ENCODE results near the gene CLIC4. TPM values are rescaled to one million over a fixed set of nuclear protein-coding genes. Genes with fewer than 3 reads are reported as not detected.
A peak's percentile ranks its signal among the peaks of the same experiment; 100 is the strongest.
"Not testable (repeated sequence)": the region's sequence is repeated elsewhere in the genome, so short reads cannot be mapped to it uniquely, and the experiment has no call there.

The CLIC4 gene
- total RNA-seq, 1 donor from 2014 or later, result 384 TPM

DNA sequence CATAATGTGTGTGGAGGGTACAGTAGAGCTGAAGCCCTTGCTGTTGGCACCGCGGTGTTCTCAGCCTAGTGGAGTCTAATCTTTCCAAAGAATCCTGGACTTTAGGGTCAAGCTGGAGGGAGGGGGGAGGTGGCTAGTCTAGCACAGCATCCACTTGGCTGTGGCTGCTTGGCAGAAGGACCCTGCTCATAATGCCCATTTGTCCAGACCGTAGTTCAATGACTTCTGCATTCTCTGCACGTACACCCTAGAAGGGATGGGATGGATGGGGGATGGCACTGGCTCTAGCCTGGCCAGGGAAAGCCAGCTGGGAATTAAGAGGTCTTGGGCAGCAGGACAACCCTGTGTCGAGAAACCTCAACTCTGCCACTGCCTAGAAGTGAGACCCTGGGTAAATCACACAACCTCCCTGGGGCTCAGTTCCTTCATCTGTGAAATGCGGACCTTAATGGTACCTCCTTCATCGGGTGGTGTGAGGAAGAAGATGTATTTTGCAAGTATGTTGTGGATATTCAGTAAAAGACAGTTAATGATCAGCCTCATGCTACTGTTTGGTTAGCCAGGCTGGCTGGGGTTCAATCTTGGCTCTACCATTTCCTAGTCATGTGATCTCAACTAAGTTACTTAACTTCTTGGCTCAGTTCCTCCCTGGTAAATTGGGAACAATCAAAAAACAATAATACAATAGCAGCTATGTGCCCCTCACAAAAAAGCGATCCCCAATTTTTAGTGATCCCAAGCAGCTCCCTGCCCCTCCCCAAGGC, 27.2 kb upstream of the CLIC4 start:
- peak; percentile 62 for DNase-seq (ENCODE audit: low read depth)

DNA sequence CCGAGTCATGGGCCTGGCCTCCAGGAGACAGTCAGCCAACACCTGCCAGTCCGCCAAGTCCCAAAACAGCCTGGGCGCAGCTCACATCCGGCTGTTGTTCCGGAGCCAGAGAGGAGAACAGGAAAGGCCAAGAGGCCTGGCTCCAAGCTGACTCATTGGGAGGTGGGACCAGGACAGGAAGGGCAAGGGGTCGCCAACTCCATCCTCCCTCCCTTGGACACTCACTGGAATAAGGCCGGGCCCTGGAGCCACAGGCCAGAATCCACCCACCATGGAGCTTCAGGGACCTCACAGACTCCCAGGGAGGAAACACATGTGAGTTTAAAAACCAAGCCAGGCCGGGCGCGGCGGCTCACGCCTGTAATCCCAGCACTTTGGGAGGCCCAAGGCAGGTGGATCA, 25.1 kb upstream of the CLIC4 start:
- DNase-seq (ENCODE audit: low read depth), result peak; percentile 51

DNA sequence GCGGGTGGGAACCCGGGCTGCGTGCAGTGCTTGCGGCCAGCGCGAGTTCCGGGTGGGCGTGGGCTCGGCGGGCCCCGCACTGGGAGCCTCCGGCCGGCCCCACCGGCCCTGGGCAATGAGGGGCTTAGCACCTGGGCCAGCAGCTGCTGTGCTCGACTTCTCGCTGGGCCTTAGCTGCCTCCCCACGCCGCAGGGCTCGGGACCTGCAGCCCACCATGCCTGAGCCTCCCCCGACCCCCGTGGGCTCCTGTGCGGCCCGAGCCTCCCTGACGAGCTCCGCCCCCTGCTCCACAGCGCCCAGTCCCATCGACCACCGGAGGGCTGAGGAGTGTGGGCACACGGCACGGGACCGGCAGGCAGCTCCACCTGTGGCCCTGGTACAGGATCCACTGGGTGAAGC, 23.7 kb upstream of the CLIC4 start:
- no peak for DNase-seq (ENCODE audit: low read depth)

DNA sequence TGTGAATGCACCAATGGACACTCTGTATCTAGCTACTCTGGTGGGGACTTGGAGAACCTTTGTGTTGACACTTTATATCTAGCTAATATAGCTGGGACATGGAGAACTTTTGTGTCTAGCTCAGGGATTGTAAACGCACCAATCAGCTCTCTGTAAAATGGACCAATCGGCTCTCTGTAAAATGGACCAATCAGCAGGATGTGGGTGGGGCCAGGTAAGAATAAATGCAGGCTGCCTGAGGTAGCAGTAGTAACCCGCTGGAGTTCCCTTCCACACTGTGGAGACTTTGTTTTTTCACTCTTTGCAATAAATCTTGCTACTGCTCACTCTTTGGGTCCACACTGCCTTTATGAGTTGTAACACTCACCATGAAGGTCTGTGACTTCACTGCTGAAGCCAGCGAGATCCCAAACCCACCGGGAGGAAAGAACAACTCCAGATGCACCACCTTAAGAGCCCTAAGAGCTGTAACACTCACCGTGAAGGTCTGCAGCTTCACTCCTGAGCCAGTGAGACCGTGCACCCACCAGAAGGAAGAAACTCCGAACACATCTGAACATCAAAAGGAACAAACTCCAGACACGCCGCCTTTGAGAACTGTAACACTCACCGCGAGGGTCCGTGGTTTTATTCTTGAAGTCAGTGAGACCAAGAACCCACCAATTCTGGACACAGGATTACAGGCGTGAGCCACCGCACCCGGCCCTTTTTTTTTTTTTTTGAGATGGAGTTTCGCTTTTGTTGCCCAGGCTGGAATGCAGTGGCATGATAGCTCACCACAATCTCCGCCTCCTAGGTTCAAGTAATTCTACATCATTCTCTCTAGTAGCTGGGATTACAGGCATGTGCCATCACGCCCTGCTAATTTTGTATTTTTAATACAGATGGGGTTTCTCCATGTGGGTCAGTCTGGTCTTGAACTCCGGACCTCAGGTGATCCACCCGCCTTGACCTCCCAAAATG, 22.9 kb upstream of the CLIC4 start:
- not testable (repeated sequence) for DNase-seq (ENCODE audit: low read depth)

DNA sequence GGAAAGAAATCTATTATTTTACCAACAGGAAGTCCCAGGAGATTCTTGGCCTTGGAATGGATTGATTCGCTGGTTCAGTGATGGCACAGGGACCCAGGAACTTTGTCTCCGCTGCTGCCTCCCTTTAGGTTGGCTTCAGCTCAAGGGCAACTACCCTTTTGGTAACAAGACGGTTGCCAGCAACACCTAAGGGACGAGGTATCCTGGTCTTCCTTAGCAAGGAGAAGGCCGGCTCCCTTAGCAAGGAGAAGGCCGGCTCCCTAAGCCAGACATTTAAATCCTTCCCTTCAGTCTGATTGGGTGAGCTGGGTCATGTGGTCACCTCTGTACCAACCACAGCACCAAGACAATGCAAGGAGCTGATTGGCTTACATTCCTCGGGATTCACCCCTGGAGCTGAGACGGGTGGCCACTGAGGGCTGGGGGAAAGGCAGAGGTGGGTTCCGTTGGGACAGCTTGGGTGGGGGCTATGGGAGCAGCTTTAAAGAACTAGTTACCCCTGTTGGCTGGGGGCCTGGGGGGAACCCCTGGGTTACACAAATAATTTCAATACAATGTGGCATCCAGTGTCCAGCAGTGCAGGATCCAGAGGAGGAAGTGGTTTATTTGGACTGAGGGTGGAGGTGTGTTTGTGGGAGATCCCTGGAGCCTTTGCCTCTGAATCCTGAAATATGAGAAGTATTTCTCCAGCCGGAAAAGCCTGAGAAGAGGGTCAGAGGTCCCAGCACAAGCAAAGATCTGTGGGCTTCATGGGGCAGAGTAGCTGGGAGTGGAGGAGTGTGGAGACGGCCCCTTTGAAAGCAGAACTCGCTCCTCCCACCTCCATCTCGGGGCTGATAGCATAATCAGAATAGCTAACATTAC, 20.7 kb upstream of the CLIC4 start:
- peak; percentile 71 for DNase-seq (ENCODE audit: low read depth)

DNA sequence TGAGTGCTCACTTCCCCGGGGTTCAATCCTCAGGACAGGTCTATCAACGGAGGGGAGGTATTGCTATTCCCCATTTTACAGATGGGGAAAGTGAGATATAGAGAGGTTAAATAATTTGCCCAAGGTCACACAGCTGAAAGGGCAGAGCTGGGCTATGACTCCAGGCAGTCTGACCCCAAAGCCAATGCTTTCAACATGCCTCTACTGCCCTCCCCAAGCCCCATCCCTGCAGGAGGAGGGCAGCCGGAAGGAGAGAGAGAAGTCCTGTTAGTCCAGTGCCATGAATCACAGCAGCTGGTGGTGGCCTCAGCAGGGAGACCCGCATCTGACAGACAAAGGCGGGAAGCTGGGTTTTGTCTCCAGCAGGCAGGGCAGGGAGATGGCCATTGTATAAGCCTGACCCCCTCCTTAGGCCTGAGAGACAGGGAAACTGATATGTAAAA, 20.0 kb upstream of the CLIC4 start:
- no peak for DNase-seq (ENCODE audit: low read depth)

DNA sequence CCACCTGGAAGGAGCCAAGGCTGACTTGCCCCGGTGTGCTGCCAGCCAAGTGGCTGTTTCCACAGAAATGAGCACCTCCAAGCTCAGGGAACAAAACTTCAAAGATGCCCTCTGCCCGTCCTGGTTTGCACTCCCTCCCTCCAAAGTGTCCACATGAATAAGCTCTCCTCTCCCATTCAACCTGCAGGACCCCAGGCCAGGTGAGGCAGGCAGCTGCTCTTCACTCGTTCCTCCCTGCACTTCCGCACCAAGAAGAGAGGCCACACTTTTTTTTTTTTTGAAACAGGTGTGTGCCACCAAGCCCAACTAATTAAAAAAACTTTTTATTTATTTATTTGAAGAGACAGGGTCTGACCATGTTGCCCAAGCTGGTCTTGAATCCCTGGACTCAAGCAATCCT, 18.5 kb upstream of the CLIC4 start:
- no peak for DNase-seq (ENCODE audit: low read depth)

DNA sequence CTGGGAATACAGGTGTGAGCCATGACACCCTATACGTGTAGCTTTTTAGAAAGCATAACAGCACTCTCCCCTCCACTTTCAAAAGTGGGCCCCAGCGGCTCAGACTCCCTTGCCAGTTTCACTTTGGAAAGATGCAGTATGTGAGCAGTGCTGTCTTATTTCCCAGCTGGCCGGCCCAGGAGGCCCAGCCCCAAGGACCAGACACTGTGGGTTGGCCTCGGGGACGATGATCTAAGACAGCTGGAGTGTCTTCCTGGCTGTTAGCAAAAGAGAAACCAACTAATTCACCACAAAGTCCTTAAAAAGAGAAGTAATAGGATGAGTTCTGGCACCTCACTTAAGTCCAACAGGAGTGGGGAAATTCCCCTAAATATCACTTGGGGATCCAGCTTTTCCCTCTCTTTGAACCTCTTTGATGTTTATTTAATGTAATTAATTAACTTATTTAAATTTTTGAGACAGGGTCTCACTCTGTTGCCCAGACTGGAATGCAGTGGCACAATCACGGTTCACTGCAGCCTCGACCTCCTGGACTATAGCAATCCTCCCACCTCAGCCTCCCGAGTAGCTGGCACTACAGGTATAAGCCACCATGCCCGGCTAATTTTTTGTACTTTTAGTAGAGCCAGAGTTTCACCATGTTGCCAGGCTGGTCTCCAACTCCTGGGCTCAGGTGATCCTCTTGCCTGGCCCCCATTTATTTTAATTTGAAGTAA, 17.6 kb upstream of the CLIC4 start:
- peak; percentile 72 for DNase-seq (ENCODE audit: low read depth)

DNA sequence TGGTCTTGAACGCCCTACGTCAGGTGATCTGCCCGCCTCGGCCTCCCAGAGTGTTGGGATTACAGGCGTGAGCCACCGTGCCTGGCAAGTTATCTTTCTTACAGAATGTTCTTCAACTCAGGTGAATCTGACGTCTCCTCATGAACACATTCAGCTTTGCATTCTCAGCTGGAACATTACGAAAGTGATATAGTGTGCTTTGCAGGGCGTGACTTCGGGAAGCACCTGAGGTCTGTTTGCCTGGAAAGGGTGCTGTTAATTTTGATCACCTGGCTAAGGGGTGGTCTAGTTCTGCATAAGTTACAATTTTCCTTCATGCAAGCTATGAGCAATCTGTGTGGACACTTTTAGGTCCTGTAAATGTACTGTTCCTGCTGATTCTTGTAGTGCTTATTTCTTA, 16.3 kb upstream of the CLIC4 start:
- no peak for DNase-seq (ENCODE audit: low read depth)

DNA sequence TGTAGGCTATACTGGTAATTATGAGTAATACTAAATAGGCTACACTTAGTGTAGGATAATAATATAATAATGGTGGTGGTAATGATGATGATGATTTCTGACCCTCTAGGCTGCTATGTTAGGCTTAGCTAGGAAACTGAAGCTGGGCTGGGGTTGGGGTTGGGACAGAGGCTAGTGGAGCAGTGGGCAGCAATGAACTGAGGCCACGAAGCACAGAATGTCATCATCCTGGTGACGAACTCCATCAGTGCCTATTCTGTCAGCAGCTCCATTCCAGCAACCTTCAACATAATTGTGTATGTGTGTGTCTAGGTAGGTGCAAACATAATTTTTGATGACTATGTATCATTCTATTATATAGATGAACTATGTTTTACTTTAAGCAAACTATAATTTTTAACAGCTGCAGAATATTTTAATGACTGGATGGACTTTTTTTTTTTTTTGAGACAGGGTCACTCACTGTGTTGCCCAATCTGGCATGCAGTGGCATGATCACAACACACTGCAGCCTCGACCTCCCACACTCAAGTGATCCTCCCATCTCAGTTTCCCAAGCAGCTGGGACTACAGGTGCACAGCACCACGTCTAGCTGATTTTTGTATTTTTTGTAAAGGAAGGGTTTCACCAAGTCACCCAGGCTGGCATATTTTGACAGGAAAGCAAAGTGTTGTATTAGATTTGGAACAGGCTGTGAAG, 12.9 kb upstream of the CLIC4 start:
- no peak for DNase-seq (ENCODE audit: low read depth)

DNA sequence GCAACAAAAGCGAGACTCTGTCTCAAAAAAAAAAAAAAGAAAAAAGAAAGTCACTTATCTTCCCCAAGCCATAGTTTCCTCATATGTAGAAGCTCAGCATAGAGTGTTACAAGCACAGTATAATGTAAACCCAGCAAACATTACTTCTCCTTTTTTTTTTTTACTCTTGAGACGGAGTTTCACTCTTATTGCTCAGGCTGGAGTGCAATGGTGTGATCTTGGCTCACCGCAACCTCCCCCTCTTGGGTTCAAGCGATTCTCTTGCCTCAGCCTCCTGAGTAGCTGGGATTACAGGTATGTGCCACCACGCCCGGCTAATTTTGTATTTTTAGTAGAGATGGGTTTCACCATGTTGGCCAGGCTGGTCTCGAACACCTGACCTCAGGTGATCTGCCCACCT, 11.9 kb upstream of the CLIC4 start:
- DNase-seq (ENCODE audit: low read depth), result not testable (repeated sequence)

DNA sequence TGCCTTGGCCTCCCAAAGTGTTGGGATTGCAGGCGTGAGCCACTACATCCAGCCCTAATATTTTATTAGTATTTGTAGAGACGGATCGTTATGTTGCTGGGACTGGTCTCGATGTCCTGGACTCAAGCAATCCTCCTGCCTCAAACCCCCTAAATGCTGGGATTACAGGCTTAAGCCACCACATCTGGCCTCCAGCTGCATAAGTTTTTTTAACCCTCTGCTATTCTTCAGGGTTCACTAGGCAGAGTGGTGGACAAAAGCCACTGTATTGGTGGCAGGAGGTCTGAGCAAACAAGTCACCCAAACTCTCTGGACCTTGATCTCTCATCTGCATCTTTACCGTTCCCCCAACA, 10.1 kb upstream of the CLIC4 start:
- DNase-seq (ENCODE audit: low read depth), result no peak

DNA sequence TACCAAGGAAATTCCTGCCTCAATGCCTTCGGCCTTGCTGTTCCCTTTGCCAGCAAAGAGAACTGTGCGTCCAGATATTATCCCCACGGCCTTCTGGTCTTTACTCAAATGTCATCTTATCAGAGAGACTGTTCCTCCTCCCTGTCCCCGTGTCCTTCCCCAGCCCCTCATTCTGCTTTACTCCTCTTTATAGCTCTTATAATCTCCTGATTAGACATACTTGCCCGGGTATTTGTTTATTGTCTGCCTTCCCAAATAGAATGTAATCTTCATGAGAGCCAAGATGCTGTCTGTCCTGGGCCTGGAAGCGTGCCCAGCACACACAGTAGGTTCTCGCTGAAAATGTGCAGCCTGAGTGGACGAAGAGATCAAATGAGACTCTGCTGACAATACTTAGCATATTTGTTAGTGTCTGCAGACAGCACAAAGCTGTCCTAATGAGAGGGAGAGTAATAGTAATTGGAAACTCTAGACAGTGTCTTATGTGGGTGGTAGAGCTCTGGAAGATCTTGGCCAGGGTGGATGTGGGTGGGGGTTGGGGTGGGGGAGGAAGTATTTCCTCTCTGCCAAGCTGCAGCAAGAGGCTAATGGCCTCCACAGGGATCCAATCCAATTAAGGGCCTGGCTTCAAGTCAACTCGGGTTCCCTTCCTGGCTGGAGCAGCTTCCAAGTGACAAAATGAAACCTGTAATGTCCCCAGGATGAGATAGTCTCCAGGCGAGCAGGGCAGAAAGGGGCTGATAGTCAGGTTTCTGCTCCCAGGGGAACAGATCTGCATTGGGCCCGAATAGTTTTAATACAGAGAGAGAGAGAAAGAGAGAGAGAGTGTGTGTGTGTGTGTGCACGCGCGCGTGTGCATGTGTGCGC, 9.5 kb upstream of the CLIC4 start:
- no peak for DNase-seq (ENCODE audit: low read depth)

DNA sequence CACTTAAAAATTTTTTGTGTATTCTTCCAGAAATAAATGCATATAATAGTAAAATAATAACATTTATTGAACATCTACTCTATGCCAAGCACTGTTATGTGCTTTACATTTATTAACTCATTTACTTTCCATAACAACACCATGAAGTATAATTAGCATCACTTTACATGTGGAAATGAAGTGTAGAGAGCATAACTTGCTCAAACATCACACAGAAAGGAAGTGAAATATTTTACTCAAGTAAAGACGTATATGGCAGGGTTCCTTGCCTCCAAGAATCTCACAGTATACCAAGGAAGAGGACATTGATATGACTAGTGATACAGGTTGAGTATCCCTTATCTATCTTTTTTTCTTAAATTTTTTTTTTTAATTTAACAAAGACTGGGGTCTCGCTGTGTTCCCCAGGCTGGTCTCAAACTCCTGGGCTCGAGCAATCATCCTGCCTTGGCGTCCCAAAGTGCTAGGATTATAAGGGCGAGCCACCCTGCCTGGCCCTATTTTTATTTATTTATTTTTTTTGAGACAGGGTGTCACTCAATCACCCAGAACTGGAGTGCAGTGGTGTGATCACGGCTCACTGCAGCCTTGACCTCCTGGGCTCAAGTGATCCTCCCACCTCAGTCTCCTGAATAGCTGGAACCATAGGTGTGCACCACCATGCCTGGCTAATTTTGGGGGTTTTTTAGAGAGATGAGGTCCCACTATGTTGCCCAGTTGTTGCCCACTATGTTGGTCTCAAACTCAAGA, 7.7 kb upstream of the CLIC4 start:
- no peak for DNase-seq (ENCODE audit: low read depth)

DNA sequence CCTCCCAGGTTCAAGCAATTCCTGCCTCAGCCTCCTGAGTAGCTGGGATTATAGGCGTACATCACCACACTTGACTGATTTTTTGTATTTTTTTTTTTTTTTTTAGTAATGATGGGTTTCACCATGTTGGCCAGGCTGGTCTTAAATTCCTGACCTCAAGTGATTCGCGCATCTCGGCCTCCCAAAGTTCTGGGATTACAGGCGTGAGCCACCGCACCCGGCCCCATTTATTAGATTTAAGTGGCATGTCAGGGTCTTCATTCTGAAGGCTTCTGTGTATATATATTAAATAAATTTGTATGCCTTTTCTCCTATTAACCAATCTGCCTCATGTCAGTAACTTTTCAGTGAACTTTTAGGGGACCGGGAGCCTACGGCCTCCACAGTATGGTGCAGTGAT, 6.0 kb upstream of the CLIC4 start:
- DNase-seq (ENCODE audit: low read depth), result no peak

DNA sequence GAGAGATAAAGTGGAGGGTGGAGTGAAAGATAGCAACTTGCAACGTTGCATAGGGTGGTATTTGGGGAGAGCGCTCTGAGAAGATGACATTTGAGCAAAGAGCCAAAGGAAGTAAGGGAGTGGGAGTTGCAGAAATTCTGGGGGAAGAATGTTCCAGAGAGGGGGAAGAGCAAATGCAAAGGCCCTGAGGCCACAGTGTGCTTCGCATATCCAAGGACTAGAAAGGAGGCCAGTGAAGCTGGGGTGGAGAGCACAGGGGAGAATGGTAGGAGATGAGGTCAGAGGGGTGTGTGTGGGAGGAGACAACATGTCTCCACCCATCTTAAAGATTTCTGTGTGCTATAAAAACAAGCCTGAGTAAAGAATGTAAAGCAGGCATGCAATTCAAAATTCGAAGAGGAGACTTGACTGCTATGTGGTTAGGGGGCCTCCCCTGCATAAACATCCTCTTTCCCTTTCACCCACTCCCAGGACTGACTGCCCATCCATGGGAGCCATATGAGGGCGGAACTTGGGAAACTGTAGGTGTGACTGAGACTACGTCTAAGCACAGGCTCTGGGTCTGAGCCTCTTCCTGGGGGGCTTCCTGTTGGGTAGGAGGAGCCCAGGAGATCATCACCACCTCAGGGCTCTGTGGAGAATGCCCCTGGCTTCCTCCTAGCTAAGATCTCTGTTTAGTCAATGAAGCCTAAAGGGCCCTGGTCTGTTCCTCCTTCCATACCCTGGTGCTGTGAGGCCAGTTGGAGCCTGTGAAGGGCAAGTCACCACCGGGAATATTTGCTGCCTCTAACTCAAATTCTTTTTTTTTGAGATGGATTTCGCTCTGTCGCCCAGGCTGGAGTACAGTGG, 2.9 kb upstream of the CLIC4 start:
- DNase-seq (ENCODE audit: low read depth), result peak; percentile 45

DNA sequence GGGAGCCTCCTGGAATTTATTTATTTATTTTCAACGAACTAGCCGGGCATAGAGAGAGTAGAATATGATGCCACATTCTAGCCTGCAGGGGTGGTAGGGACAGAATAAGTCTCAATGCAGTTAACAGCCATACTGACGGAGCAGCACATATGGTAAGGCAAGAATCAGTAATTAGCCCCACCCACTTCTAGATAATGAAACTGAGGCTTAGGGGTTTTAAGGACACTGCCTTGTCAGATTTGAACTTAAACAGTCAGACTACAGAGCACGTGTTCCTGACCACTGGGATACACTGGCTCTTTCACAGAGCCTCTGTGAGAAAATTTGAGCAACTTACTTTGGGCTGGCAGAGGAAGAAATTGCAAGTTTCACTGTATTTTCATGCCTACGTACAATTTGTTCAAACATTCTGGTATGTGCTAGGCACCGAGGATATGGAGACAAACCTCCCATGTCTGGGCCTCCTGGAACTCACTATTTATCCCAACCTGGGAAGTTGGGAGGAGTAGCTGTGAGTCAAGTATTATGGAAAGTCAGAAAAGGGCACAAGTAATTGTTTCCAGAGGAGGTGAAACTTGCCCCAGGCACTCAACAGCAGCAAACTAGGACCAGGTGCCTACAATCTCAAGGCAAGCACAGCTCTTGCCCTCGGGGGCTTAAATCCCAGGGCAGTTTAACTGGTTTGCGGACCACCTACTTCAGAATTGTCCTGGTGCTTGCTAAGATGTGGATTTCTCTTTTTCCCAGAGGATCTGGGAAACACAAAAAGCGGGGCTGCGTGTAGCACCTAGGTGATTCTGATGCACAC, 1.6 kb upstream of the CLIC4 start:
- DNase-seq (ENCODE audit: low read depth), result peak; percentile 59
